ENCODE measurements around the gene CD2BP2. TPM values are rescaled to one million over a fixed set of nuclear protein-coding genes. Genes with fewer than 3 reads are reported as not detected.

Gene CD2BP2
- total RNA-seq, 1 donor from 2014 or later: 70.8 TPM

- intact Hi-C loops (cut with micrococcal nuclease): no loop called here
These were observed 10.1 kb upstream of the CD2BP2 start for GRCh38 chr16:30365200-30365599.

- intact Hi-C loops (cut with micrococcal nuclease): no loop called here
These were observed 6.1 kb upstream of the CD2BP2 start for GRCh38 chr16:30361180-30361579.

- intact Hi-C loops (cut with micrococcal nuclease): loop anchor here (5.0 kb wide), 1 partner anchor 47 kb away; the partner anchor contains the start of gene ZNF771
These were observed 4.7 kb upstream of the CD2BP2 start for GRCh38 chr16:30359871-30360170.

GRCh38 chr16:30358990-30359870, 4.1 kb upstream of the CD2BP2 start:
- intact Hi-C loops (cut with micrococcal nuclease): loop anchor here (5.0 kb wide), 1 partner anchor 48 kb away; the partner anchor contains the start of gene ZNF771

GRCh38 chr16:30358577-30358936, 3.4 kb upstream of the CD2BP2 start:
- intact Hi-C loops (cut with micrococcal nuclease): loop anchor here (5.0 kb wide), 1 partner anchor 49 kb away; the partner anchor contains the start of gene ZNF771

GRCh38 chr16:30357715-30358576, 2.8 kb upstream of the CD2BP2 start:
- intact Hi-C loops (cut with micrococcal nuclease): loop anchor here (5.0 kb wide), 1 partner anchor 49 kb away; the partner anchor contains the start of gene ZNF771

- intact Hi-C loops (cut with micrococcal nuclease): loop anchor here (5.0 kb wide), 1 partner anchor 50 kb away; the partner anchor contains the start of gene ZNF771
These were observed 2.1 kb upstream of the CD2BP2 start for GRCh38 chr16:30357085-30357714.

GRCh38 chr16:30356401-30357084, 1.4 kb upstream of the CD2BP2 start:
- intact Hi-C loops (cut with micrococcal nuclease): loop anchor here (5.0 kb wide), 1 partner anchor 51 kb away; the partner anchor contains the start of gene ZNF771

GRCh38 chr16:30355954-30356308, 823 bp upstream of the CD2BP2 start:
- intact Hi-C loops (cut with micrococcal nuclease): loop anchor here (1.0 to 5.0 kb wide), 3 partner anchors 14 to 51 kb away; partner anchors contain the start of genes TBC1D10B and ZNF771

GRCh38 chr16:30354423-30355143, 525 bp downstream of the CD2BP2 start:
- intact Hi-C loops (cut with micrococcal nuclease): loop anchor here (1.0 to 5.0 kb wide), 3 partner anchors 16 to 53 kb away; partner anchors contain the start of genes TBC1D10B and ZNF771

GRCh38 chr16:30353438-30354129, 1.5 kb downstream of the CD2BP2 start:
- intact Hi-C loops (cut with micrococcal nuclease): loop anchor here (2.0 kb wide), 1 partner anchor 19 kb away; no protein-coding TSS in a partner anchor

GRCh38 chr16:30352488-30353401, 2.4 kb downstream of the CD2BP2 start:
- intact Hi-C loops (cut with micrococcal nuclease): no loop called here

GRCh38 chr16:30351586-30352419, 3.3 kb downstream of the CD2BP2 start:
- intact Hi-C loops (cut with micrococcal nuclease): no loop called here

- intact Hi-C loops (cut with micrococcal nuclease): no loop called here
These were observed 4.1 kb downstream of the CD2BP2 start for GRCh38 chr16:30351001-30351441.

- intact Hi-C loops (cut with micrococcal nuclease): no loop called here
These were observed 4.8 kb downstream of the CD2BP2 start for GRCh38 chr16:30350134-30350871.

- intact Hi-C loops (cut with micrococcal nuclease): no loop called here
These were observed 5.4 kb downstream of the CD2BP2 start for GRCh38 chr16:30349675-30350074.

GRCh38 chr16:30348929-30349328, 6.2 kb downstream of the CD2BP2 start:
- intact Hi-C loops (cut with micrococcal nuclease): no loop called here

Measured in T-helper 2 cell treated with Interferon-gamma antibody and Interleukin-4, amounts not matched to agents 100 ng/mL and 5 ng/mL, for 36 hours (primary cell).